Ishikawa (cell line): ENCODE measurements around the gene SHISA3.

Experiments used
- CEBPB ChIP-seq: IDR thresholded peaks from 2 replicates; pipeline ENCODE4 v1.6.1; 2012
- CREB1 ChIP-seq: IDR thresholded peaks from 2 replicates; pipeline ENCODE4 v1.6.1; 2012; ENCODE audit warnings: low read depth
- EGR1 ChIP-seq: IDR thresholded peaks from 2 replicates; pipeline ENCODE4 v1.6.1; 2012
- EP300 ChIP-seq: IDR thresholded peaks from 2 replicates; pipeline ENCODE4 v1.6.1; 2012; ENCODE audit warnings: borderline replicate concordance
- TCF12 ChIP-seq: IDR thresholded peaks from 2 replicates; pipeline ENCODE4 v1.6.1; 2012; ENCODE audit warnings: low read depth
- TEAD4 ChIP-seq: IDR thresholded peaks from 2 replicates; pipeline ENCODE4 v1.6.1; 2012
- ZBTB7A ChIP-seq: IDR thresholded peaks from 2 replicates; pipeline ENCODE4 v1.6.1; 2012; ENCODE audit warnings: low read depth
- TF ChIP-seq, protein P1 (sequence below): IDR thresholded peaks from 2 replicates; pipeline ENCODE4 v1.6.1; 2012
- TF ChIP-seq, protein P2 (sequence below): IDR thresholded peaks from 2 replicates; pipeline ENCODE4 v1.6.1; 2012; ENCODE audit warnings: low read depth, mild to moderate bottlenecking

- TF ChIP-seq CEBPB, result no peak
- TF ChIP-seq EP300, result no peak
- TF ChIP-seq TEAD4, result no peak
- TF ChIP-seq, protein P1, sequence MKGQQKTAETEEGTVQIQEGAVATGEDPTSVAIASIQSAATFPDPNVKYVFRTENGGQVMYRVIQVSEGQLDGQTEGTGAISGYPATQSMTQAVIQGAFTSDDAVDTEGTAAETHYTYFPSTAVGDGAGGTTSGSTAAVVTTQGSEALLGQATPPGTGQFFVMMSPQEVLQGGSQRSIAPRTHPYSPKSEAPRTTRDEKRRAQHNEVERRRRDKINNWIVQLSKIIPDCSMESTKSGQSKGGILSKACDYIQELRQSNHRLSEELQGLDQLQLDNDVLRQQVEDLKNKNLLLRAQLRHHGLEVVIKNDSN, result no peak
- TF ChIP-seq ZBTB7A, result no peak
- TF ChIP-seq EGR1, result no peak
- TF ChIP-seq, protein P2, sequence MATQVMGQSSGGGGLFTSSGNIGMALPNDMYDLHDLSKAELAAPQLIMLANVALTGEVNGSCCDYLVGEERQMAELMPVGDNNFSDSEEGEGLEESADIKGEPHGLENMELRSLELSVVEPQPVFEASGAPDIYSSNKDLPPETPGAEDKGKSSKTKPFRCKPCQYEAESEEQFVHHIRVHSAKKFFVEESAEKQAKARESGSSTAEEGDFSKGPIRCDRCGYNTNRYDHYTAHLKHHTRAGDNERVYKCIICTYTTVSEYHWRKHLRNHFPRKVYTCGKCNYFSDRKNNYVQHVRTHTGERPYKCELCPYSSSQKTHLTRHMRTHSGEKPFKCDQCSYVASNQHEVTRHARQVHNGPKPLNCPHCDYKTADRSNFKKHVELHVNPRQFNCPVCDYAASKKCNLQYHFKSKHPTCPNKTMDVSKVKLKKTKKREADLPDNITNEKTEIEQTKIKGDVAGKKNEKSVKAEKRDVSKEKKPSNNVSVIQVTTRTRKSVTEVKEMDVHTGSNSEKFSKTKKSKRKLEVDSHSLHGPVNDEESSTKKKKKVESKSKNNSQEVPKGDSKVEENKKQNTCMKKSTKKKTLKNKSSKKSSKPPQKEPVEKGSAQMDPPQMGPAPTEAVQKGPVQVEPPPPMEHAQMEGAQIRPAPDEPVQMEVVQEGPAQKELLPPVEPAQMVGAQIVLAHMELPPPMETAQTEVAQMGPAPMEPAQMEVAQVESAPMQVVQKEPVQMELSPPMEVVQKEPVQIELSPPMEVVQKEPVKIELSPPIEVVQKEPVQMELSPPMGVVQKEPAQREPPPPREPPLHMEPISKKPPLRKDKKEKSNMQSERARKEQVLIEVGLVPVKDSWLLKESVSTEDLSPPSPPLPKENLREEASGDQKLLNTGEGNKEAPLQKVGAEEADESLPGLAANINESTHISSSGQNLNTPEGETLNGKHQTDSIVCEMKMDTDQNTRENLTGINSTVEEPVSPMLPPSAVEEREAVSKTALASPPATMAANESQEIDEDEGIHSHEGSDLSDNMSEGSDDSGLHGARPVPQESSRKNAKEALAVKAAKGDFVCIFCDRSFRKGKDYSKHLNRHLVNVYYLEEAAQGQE, result no peak
- TF ChIP-seq CREB1, result no peak
- TF ChIP-seq TCF12, result no peak
These were observed 49.0 kb upstream of the SHISA3 start for GRCh38 chr4:42348247-42348646.
